ENCODE measurements around the gene TMUB1. TPM values are rescaled to one million over a fixed set of nuclear protein-coding genes. Genes with fewer than 3 reads are reported as not detected.

TMUB1 gene
- total RNA-seq, 2 donors from 2014 or later: 25.7 to 35.2 TPM

DNA sequence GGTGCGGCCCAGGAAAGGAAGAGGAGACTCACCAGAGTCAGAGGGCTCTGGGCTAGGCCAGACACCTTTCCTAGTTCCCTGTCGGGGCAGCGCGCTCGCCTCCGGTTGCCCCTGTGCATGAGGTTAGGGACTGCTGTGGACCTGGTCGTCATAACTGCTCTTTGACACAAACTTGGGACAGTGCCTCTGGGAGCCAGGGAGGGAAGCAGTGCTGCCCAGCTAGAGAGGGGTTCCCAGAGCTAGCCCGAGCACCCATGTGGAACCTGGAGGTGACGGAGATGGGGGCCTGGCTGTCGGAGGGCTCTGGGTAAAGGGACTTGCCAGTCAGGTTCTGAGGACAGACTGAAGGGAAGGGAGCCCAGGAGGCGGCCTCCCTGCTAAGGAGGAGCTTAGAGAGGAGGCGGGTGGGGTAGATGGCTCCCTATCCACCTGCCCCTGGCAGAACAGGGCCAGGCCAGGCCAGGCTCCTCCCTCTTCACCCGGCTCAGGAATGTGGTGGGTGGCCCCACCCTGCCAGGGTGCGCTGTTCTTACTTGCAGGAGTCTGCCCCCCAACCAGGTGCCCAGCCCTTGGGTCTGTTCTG, 32.6 kb upstream of the TMUB1 start:
- Histone ChIP-seq H3K27me3 (replicated peaks; ENCODE audit: insufficient read depth) (no peaks in the 10 kb centered on the region), H3K36me3 (peaks cover 29% of the 10 kb centered on the region), H3K4me1 (ENCODE audit: control insufficient read depth in 1 of 2, low read depth in 2 of 2) (peaks cover 0 to 9% of the 10 kb centered on the region in 2 donors), H3K27ac (no peak overlapping the region), H3K4me3 (no peak overlapping the region), H3K9me3 (no peaks in the 10 kb centered on the region)
- TF ChIP-seq, protein P1, sequence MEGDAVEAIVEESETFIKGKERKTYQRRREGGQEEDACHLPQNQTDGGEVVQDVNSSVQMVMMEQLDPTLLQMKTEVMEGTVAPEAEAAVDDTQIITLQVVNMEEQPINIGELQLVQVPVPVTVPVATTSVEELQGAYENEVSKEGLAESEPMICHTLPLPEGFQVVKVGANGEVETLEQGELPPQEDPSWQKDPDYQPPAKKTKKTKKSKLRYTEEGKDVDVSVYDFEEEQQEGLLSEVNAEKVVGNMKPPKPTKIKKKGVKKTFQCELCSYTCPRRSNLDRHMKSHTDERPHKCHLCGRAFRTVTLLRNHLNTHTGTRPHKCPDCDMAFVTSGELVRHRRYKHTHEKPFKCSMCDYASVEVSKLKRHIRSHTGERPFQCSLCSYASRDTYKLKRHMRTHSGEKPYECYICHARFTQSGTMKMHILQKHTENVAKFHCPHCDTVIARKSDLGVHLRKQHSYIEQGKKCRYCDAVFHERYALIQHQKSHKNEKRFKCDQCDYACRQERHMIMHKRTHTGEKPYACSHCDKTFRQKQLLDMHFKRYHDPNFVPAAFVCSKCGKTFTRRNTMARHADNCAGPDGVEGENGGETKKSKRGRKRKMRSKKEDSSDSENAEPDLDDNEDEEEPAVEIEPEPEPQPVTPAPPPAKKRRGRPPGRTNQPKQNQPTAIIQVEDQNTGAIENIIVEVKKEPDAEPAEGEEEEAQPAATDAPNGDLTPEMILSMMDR (IDR thresholded peaks at IDR 0.05): no peak
- DNase-seq (ENCODE audit: low spot score) (no peak), ATAC-seq (ENCODE audit: insufficient number of reproducible peaks, low FRiP score, low read depth) (no peak)

- H3K27ac ChIP-seq: no peak overlapping the region
- H3K4me3 ChIP-seq: no peak overlapping the region
- peaks cover 24% of the 10 kb centered on the region for H3K36me3 ChIP-seq
- no peaks in the 10 kb centered on the region for H3K9me3 ChIP-seq
- ATAC-seq (ENCODE audit: insufficient number of reproducible peaks, low FRiP score, low read depth) (no peak), DNase-seq (ENCODE audit: low spot score) (no peak)
- H3K27me3 ChIP-seq (replicated peaks; ENCODE audit: insufficient read depth): no peaks in the 10 kb centered on the region
- peaks cover 0 to 12% of the 10 kb centered on the region in 2 donors for H3K4me1 ChIP-seq (ENCODE audit: control insufficient read depth in 1 of 2, low read depth in 2 of 2)
- TF ChIP-seq, protein P1 (IDR thresholded peaks at IDR 0.05): no peak
These were observed 32.0 kb upstream of the TMUB1 start for GRCh38 chr7:151115121-151115835.

DNA sequence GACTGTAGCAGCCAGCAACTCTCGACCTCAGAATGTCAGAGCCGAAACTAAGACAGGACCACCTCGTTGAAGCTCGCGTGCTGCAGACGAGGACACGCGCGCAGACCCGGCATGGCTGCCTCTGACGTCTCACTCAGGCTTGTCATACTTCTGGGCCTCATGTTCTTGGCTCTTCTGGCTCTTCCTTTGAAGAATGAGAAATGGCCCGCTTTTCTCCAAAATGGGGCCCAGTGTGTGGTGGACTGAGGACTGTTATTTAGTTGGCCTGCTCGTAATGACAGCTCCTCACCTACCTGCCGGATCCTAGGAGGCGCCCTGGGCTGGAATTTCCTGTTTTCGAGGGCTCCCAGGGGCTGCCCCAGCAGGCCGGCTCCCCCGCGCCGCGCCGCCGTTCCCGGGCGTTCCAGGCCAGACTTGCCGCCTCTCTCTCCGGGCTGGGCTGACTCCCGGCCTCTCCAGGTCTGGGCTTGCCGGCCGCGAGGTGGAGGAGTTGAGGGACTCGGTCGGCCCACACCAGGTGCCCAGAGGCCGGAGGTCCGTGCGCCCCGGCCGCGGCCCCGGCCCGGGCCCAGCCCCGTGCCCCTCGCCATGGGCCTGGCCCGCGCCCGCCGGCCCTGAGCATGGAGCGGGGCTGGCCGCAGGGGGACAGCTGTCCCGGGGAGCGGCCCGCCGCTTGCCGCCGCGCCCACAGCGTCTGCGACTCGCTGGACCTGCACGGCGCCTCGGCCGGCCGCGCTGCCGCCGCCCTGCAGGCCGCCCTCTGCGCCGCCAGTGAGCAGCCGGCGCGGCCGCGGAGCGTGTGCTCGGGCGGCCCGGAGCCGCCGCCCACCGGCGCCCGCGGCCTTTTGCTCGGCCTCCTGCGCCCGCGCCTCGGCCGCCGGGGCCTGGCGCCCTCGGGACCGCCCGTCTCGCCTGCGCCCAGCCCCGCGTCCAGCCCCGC, 31.1 kb upstream of the TMUB1 start:
- Histone ChIP-seq H3K27me3 (replicated peaks; ENCODE audit: insufficient read depth) (no peaks in the 10 kb centered on the region), H3K9me3 (no peaks in the 10 kb centered on the region), H3K4me3 (no peak overlapping the region), H3K27ac (no peak overlapping the region), H3K36me3 (peaks cover 16% of the 10 kb centered on the region), H3K4me1 (ENCODE audit: control insufficient read depth in 1 of 2, low read depth in 2 of 2) (peaks cover 0 to 12% of the 10 kb centered on the region in 2 donors)
- TF ChIP-seq, protein P1 (IDR thresholded peaks at IDR 0.05): no peak
- no peak for DNase-seq (ENCODE audit: low spot score)
- no peak for ATAC-seq (ENCODE audit: insufficient number of reproducible peaks, low FRiP score, low read depth)

DNA sequence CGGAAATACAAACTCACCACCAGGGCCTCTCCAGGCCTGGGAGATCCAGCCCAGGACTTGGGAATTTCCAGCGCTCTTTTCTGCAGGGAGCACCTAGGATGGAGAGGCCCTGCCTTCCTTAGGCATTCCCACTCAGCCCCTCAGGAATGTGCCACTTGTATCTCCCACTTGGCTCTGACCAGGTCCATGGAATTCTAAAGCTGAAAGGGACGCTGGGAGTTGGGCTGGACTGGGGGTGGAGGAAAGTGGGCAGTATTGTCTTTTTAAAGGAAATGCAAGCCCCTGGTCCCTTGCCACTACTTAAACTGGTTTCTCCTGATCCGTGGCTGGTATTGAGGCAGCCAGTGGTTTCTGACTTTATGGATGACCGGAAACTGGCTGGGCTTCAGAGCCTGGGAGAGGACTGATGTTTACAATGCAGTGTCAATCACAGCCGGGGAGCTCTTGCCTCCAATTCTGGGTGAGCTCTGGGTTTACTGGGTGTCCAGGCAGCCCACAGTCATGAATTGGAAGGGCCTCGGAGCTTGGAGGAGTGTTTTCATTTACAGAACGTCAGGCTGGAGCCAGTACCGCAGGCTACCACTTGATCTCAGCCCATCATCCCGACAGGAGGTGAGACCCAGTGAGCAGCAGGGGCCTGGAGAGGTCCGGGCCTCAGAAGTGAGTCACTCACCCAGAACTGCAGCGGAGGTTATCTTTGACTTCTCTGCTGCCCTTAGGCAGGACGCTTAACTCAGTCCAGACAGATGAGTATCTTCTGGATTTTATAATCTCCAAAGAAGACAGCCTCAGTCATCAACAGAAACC, 30.3 kb upstream of the TMUB1 start:
- H3K9me3 ChIP-seq: no peaks in the 10 kb centered on the region
- H3K27me3 ChIP-seq (replicated peaks; ENCODE audit: insufficient read depth): no peaks in the 10 kb centered on the region
- no peak for DNase-seq (ENCODE audit: low spot score)
- peaks cover 0 to 12% of the 10 kb centered on the region in 2 donors for H3K4me1 ChIP-seq (ENCODE audit: control insufficient read depth in 1 of 2, low read depth in 2 of 2)
- no peak overlapping the region for H3K27ac ChIP-seq
- TF ChIP-seq, protein P1 (IDR thresholded peaks at IDR 0.05): no peak
- H3K4me3 ChIP-seq: no peak overlapping the region
- peaks cover 8% of the 10 kb centered on the region for H3K36me3 ChIP-seq
- ATAC-seq (ENCODE audit: insufficient number of reproducible peaks, low FRiP score, low read depth): no peak

Data from thoracic aorta (tissue), 2 donors.